GM12878 (cell line): ENCODE results near the gene DMD. TPM values are rescaled to one million over a fixed set of nuclear protein-coding genes. Genes with fewer than 3 reads are reported as not detected.

Experiments used
- ATAC-seq: fragments of 200-7000 bp; cut with Tn5 transposase; 3 replicates; pipeline ENCODE4 v1.9.1; 2020; ENCODE audit warnings: mild to moderate bottlenecking, moderate library complexity
- BruUV-seq: library from RNA; stranded (reverse); fragments of 400-500 nt; replicated peaks from 2 replicates; lab custom pipeline; 2021; lab: Mats Ljungman, UMichigan
- CTCF ChIA-PET: fragments of 300-600 bp; sonication (Branson Sonifier 250); formaldehyde crosslinking; extraction: SDS; loops from one replicate; lab custom pipeline; 2021; ENCODE audit warnings: inconsistent platforms; lab: Yijun Ruan, JAX
- POLR2A ChIA-PET: fragments of 350-600 bp; formaldehyde crosslinking; extraction: SDS; loops from one replicate; lab custom pipeline; 2021; ENCODE audit warnings: inconsistent platforms; lab: Charles Lee
- RAD21 ChIA-PET: fragments of 300-600 bp; sonication (Branson Sonifier 250); formaldehyde crosslinking; loops from one replicate; lab custom pipeline; 2023; ENCODE audit warnings: antibody characterized with exemption; ENCODE audit not compliant: unreplicated experiment; lab: Charles Lee
- SMC1A ChIA-PET: fragments of 300-600 bp; sonication (Branson Sonifier 250); formaldehyde crosslinking; loops from one replicate; lab custom pipeline; 2023; ENCODE audit not compliant: unreplicated experiment, uncharacterized antibody; lab: Charles Lee
- DNase-seq: peaks from one replicate; pipeline ENCODE4 v3.0.0-alpha.2; 2011; ENCODE audit warnings: low read depth, low spot score
- FAIRE-seq: peaks from 3 replicates; lab custom pipeline; 2011; peaks lifted over from hg19 to GRCh38; lab: Jason Lieb, UNC
- H2AFZ ChIP-seq: 2 replicates; pipeline ENCODE4 v1.6.0; 2011; ENCODE audit warnings: low read depth, low read length, control low read depth; ENCODE audit not compliant: control insufficient read depth
- H3K27ac ChIP-seq: 2 replicates; pipeline ENCODE4 v1.5.1; 2011; ENCODE audit warnings: control low read depth; ENCODE audit not compliant: control insufficient read depth, insufficient read depth
- H3K27me3 ChIP-seq, 2 experiments: replicated peaks in 1 of 2; 2 replicates each; pipeline versions ENCODE4 v1.6.0 to v1.6.1; 2011; ENCODE audit warnings: low read length in 1 of 2; ENCODE audit not compliant: control insufficient read depth in 2 of 2, insufficient read depth in 2 of 2
- H3K36me3 ChIP-seq, 2 experiments: 2 replicates each; pipeline ENCODE4 v1.5.1; 2011; ENCODE audit warnings: low read length in 1 of 2; ENCODE audit not compliant: control insufficient read depth in 2 of 2, insufficient read depth in 2 of 2
- H3K4me1 ChIP-seq: 2 replicates; pipeline ENCODE4 v1.6.1; 2011; ENCODE audit warnings: mild to moderate bottlenecking, low read length, moderate library complexity, mixed read lengths; ENCODE audit not compliant: control insufficient read depth, insufficient read depth
- H3K4me2 ChIP-seq: 2 replicates; pipeline ENCODE4 v1.6.0; 2011; ENCODE audit warnings: control low read depth; ENCODE audit not compliant: control insufficient read depth, insufficient read depth
- H3K4me3 ChIP-seq: fragments of 200-600 bp; sonication (generic); 2 replicates; pipeline ENCODE4 v1.5.1; 2016
- H3K79me2 ChIP-seq: 2 replicates; pipeline ENCODE4 v1.6.0; 2011; ENCODE audit warnings: low read length; ENCODE audit not compliant: control insufficient read depth, insufficient read depth
- H3K9ac ChIP-seq: 2 replicates; pipeline ENCODE4 v1.8.0; 2011; ENCODE audit warnings: low read length, control low read depth, mixed read lengths; ENCODE audit not compliant: control insufficient read depth, insufficient read depth
- H3K9me3 ChIP-seq: replicated peaks from 3 replicates; pipeline ENCODE4 v1.5.1; 2011; ENCODE audit warnings: mild to moderate bottlenecking, low read length; ENCODE audit not compliant: control insufficient read depth, insufficient read depth
- H4K20me1 ChIP-seq: 2 replicates; pipeline ENCODE4 v1.6.0; 2011; ENCODE audit not compliant: control insufficient read depth, insufficient read depth
- HDAC2 ChIP-seq: fragments of 200-600 bp; sonication (generic); IDR thresholded peaks from 2 replicates; pipeline ENCODE4 v1.6.1; 2017
- NBN ChIP-seq: fragments of 450-650 bp; IDR thresholded peaks from 2 replicates; pipeline ENCODE4 v1.6.1; 2016
- PAX8 ChIP-seq: fragments of 450-650 bp; IDR thresholded peaks from 2 replicates; pipeline ENCODE4 v1.6.1; 2017; ENCODE audit warnings: mild to moderate bottlenecking, moderate library complexity
- SIN3A ChIP-seq: IDR thresholded peaks from 2 replicates; pipeline ENCODE4 v1.6.1; 2012; ENCODE audit warnings: low read depth, low read length, improper control_type of control experiment
- SMC3 ChIP-seq: IDR thresholded peaks from 2 replicates; pipeline ENCODE4 v1.6.1; 2011; ENCODE audit warnings: low read length, improper control_type of control experiment, borderline replicate concordance
- WGBS: methylation state at CpG from one replicate; pipeline ENCODE4 v1.1.6; 2016; ENCODE audit warnings: low lambda C conversion rate; ENCODE audit not compliant: insufficient replicate concordance, insufficient coverage; ENCODE audit errors: missing lambda C conversion rate; 5-methylcytosine and 5-hydroxymethylcytosine counted together
- in situ Hi-C: fragments of 300-500 bp; cut with MboI; formaldehyde crosslinking; loops from 9 replicates; pipeline ENCODE4 v1.14.3; 2018; ENCODE audit warnings: mixed read lengths
- intact Hi-C: fragments of 100-400 bp; cut with micrococcal nuclease; formaldehyde crosslinking; loops from one replicate; pipeline ENCODE4 v1.14.2; 2022; ENCODE audit not compliant: unreplicated experiment
- polyA plus RNA-seq, 11 experiments: library from polyadenylated mRNA; depleted of rRNA in 4 of 11; unstranded in 6 of 11; stranded (reverse) in 5 of 11; fragments of >200 nt; fragmentation: Nextera tagmentation in 4 of 11; fragmentation: Illumina TruSeq in 1 of 11; extraction: Ambion mirVana in 4 of 11; extraction: Trizol in 1 of 11; gene quantifications; 1 replicate in 1 of 11; 2 replicates in 10 of 11; pipeline versions ENCODE4 v1.2.1 to v1.2.3, GENCODE V29; 2011 to 2016; ENCODE audit warnings: inconsistent platforms in 2 of 11, missing spikeins in 2 of 11, low read depth in 1 of 11
- total RNA-seq, 4 experiments: library from RNA; depleted of rRNA in 3 of 4; stranded (reverse); fragments of >200 nt in 3 of 4; fragmentation: Illumina TruSeq in 1 of 4; extraction: Trizol in 1 of 4; gene quantifications; 2 replicates each; pipeline versions ENCODE4 v1.2.1 to v1.2.3, GENCODE V29; 2013 to 2021
- TF ChIP-seq, protein P1 (sequence below): fragments of 450-650 bp; IDR thresholded peaks from 2 replicates; pipeline ENCODE4 v1.6.1; 2017; ENCODE audit warnings: mild to moderate bottlenecking, moderate library complexity
- TF ChIP-seq, protein P2 (sequence below): IDR thresholded peaks from 2 replicates; pipeline ENCODE4 v1.6.1; 2011; ENCODE audit warnings: borderline replicate concordance, low read depth, mild to moderate bottlenecking, moderate library complexity, mixed read lengths, low read length; ENCODE audit not compliant: insufficient read depth; ENCODE audit errors: extremely low read length
- TF ChIP-seq, protein P3 (sequence below): fragments of 450-650 bp; IDR thresholded peaks from 2 replicates; pipeline ENCODE4 v1.6.1; 2017; ENCODE audit warnings: low read depth, mild to moderate bottlenecking, moderate library complexity
- TF ChIP-seq, protein P4 (sequence below): fragments of 450-650 bp; IDR thresholded peaks from 2 replicates; pipeline ENCODE4 v1.6.1; 2017; ENCODE audit warnings: mild to moderate bottlenecking, moderate library complexity
- TF ChIP-seq, protein P5 (sequence below): IDR thresholded peaks from 2 replicates; pipeline ENCODE4 v1.6.1; 2012; ENCODE audit warnings: low read depth, low read length, improper control_type of control experiment
- TF ChIP-seq, protein P6 (sequence below): IDR thresholded peaks from 2 replicates; pipeline ENCODE4 v1.6.1; 2012; ENCODE audit warnings: low read depth, low read length, improper control_type of control experiment

DMD gene
- total and polyA plus RNA-seq, 10 of the 15 experiments (the other 5 are each of a cell fraction or from before 2014, with no cell fraction given): 1.4 to 24.3 (median 4.3) TPM

DNA sequence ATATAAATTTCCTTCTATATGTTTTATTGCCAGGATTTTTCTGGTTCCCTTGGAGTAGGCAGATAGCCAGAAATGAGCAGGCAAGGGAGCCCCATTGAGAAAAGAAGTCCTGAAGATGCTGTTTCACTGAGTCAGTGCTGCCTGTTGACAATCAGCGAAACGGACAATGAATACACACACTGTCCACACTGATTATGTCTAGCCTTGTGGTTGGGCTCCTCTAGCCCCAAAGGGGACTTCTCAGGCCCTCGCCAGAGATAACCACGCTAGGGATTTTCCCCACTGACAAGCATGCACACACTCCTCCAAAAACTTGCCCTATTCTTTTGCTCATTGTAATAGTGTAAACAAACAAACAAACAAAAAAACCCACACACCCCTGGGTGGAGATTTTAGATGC is 369.3 kb downstream of the DMD start:
- no peaks in the 10 kb centered on the region for H3K4me1 ChIP-seq
- CTCF ChIA-PET: no interaction called here
- TF ChIP-seq PAX8 (no peak), NBN (no peak), SIN3A (no peak), SMC3 (no peak), HDAC2 (no peak)
- TF ChIP-seq, protein P1, sequence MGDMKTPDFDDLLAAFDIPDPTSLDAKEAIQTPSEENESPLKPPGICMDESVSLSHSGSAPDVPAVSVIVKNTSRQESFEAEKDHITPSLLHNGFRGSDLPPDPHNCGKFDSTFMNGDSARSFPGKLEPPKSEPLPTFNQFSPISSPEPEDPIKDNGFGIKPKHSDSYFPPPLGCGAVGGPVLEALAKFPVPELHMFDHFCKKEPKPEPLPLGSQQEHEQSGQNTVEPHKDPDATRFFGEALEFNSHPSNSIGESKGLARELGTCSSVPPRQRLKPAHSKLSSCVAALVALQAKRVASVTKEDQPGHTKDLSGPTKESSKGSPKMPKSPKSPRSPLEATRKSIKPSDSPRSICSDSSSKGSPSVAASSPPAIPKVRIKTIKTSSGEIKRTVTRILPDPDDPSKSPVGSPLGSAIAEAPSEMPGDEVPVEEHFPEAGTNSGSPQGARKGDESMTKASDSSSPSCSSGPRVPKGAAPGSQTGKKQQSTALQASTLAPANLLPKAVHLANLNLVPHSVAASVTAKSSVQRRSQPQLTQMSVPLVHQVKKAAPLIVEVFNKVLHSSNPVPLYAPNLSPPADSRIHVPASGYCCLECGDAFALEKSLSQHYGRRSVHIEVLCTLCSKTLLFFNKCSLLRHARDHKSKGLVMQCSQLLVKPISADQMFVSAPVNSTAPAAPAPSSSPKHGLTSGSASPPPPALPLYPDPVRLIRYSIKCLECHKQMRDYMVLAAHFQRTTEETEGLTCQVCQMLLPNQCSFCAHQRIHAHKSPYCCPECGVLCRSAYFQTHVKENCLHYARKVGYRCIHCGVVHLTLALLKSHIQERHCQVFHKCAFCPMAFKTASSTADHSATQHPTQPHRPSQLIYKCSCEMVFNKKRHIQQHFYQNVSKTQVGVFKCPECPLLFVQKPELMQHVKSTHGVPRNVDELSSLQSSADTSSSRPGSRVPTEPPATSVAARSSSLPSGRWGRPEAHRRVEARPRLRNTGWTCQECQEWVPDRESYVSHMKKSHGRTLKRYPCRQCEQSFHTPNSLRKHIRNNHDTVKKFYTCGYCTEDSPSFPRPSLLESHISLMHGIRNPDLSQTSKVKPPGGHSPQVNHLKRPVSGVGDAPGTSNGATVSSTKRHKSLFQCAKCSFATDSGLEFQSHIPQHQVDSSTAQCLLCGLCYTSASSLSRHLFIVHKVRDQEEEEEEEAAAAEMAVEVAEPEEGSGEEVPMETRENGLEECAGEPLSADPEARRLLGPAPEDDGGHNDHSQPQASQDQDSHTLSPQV: no peak
- TF ChIP-seq, protein P2, sequence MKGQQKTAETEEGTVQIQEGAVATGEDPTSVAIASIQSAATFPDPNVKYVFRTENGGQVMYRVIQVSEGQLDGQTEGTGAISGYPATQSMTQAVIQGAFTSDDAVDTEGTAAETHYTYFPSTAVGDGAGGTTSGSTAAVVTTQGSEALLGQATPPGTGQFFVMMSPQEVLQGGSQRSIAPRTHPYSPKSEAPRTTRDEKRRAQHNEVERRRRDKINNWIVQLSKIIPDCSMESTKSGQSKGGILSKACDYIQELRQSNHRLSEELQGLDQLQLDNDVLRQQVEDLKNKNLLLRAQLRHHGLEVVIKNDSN: no peak
- TF ChIP-seq, protein P3, sequence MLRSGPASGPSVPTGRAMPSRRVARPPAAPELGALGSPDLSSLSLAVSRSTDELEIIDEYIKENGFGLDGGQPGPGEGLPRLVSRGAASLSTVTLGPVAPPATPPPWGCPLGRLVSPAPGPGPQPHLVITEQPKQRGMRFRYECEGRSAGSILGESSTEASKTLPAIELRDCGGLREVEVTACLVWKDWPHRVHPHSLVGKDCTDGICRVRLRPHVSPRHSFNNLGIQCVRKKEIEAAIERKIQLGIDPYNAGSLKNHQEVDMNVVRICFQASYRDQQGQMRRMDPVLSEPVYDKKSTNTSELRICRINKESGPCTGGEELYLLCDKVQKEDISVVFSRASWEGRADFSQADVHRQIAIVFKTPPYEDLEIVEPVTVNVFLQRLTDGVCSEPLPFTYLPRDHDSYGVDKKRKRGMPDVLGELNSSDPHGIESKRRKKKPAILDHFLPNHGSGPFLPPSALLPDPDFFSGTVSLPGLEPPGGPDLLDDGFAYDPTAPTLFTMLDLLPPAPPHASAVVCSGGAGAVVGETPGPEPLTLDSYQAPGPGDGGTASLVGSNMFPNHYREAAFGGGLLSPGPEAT: no peak
- TF ChIP-seq, protein P4, sequence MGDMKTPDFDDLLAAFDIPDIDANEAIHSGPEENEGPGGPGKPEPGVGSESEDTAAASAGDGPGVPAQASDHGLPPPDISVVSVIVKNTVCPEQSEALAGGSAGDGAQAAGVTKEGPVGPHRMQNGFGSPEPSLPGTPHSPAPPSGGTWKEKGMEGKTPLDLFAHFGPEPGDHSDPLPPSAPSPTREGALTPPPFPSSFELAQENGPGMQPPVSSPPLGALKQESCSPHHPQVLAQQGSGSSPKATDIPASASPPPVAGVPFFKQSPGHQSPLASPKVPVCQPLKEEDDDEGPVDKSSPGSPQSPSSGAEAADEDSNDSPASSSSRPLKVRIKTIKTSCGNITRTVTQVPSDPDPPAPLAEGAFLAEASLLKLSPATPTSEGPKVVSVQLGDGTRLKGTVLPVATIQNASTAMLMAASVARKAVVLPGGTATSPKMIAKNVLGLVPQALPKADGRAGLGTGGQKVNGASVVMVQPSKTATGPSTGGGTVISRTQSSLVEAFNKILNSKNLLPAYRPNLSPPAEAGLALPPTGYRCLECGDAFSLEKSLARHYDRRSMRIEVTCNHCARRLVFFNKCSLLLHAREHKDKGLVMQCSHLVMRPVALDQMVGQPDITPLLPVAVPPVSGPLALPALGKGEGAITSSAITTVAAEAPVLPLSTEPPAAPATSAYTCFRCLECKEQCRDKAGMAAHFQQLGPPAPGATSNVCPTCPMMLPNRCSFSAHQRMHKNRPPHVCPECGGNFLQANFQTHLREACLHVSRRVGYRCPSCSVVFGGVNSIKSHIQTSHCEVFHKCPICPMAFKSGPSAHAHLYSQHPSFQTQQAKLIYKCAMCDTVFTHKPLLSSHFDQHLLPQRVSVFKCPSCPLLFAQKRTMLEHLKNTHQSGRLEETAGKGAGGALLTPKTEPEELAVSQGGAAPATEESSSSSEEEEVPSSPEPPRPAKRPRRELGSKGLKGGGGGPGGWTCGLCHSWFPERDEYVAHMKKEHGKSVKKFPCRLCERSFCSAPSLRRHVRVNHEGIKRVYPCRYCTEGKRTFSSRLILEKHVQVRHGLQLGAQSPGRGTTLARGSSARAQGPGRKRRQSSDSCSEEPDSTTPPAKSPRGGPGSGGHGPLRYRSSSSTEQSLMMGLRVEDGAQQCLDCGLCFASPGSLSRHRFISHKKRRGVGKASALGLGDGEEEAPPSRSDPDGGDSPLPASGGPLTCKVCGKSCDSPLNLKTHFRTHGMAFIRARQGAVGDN: no peak
- TF ChIP-seq, protein P5, sequence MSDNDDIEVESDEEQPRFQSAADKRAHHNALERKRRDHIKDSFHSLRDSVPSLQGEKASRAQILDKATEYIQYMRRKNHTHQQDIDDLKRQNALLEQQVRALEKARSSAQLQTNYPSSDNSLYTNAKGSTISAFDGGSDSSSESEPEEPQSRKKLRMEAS: no peak
- TF ChIP-seq, protein P6, sequence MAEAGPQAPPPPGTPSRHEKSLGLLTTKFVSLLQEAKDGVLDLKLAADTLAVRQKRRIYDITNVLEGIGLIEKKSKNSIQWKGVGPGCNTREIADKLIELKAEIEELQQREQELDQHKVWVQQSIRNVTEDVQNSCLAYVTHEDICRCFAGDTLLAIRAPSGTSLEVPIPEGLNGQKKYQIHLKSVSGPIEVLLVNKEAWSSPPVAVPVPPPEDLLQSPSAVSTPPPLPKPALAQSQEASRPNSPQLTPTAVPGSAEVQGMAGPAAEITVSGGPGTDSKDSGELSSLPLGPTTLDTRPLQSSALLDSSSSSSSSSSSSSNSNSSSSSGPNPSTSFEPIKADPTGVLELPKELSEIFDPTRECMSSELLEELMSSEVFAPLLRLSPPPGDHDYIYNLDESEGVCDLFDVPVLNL: no peak

More for the DNA sequence above, 369.3 kb downstream of the DMD start:
- in situ Hi-C loops: no loop called here
- Histone ChIP-seq H3K9ac (no peak overlapping the region), H2AFZ (no peak overlapping the region), H3K36me3 (no peaks in the 10 kb centered on the region), H3K79me2 (no peaks in the 10 kb centered on the region), H3K27ac (no peak overlapping the region), H3K27me3 (no peaks in the 10 kb centered on the region), H3K9me3 (no peaks in the 10 kb centered on the region), H4K20me1 (no peaks in the 10 kb centered on the region), H3K4me2 (no peak overlapping the region), H3K4me3 (no peak overlapping the region)
- POLR2A ChIA-PET: no interaction called here
- FAIRE-seq (no peak), ATAC-seq (peak; percentile 80), DNase-seq (no peak)
- WGBS: 11% methylated on average over 4 of the region's 4 CpGs
- intact Hi-C loops: no loop called here
- BruUV-seq: no TSS peak
- SMC1A ChIA-PET: no interaction called here
- RAD21 ChIA-PET: no interaction called here
